Adrenal gland (tissue), 5 donors: ENCODE data around the gene MRPL11.

Experiments
- CTCF ChIP-seq, 6 experiments: fragments of 450-650 bp in 4 of 6; fragments of 200-600 bp in 2 of 6; sonication (generic) in 1 of 6; IDR thresholded peaks; 1 replicate in 5 of 6; 2 replicates in 1 of 6; pipeline versions ENCODE4 v1.5.1 to v1.8.0; 2016 to 2021; ENCODE audit warnings: antibody characterized with exemption in 6 of 6, mild to moderate bottlenecking in 2 of 6, moderate library complexity in 1 of 6
- POLR2A ChIP-seq, 2 donors: fragments of 450-650 bp; IDR thresholded peaks; one replicate each; pipeline ENCODE4 v1.6.1; 2017; ENCODE audit warnings: antibody characterized with exemption in 2 of 2, mild to moderate bottlenecking in 2 of 2, moderate library complexity in 1 of 2
- donor health status: DM: no; HTN: no; CAD: no.

- TF ChIP-seq CTCF (IDR thresholded peaks at IDR 0.05) (no peak), POLR2A (IDR thresholded peaks at IDR 0.05) (no peak)
Measured at GRCh38 chr11:66413167-66413566, 25.5 kb downstream of the MRPL11 start.
